IMR-90 (cell line): ENCODE results near the gene TMEM26. TPM values are rescaled to one million over a fixed set of nuclear protein-coding genes. Genes with fewer than 3 reads are reported as not detected.
A peak's percentile ranks its signal among the peaks of the same experiment; 100 is the strongest.

Experiments used
- ATAC-seq: fragments of 200-7000 bp; cut with Tn5 transposase; 2 replicates; pipeline ENCODE4 v1.9.1; 2020; ENCODE audit warnings: low read depth, mild to moderate bottlenecking, moderate library complexity
- BruUV-seq: library from RNA; stranded (reverse); fragments of 400-500 nt; replicated peaks from 2 replicates; lab custom pipeline; 2021; lab: Mats Ljungman, UMichigan
- CTCF ChIA-PET: fragments of 300-600 bp; formaldehyde crosslinking; extraction: SDS; loops from one replicate; lab custom pipeline; 2021; ENCODE audit warnings: antibody characterized with exemption; lab: Yijun Ruan, JAX
- POLR2A ChIA-PET: fragments of 300-600 bp; sonication (Branson Sonifier 250); formaldehyde crosslinking; loops from one replicate; lab custom pipeline; 2022; ENCODE audit warnings: antibody characterized with exemption; ENCODE audit not compliant: unreplicated experiment; lab: Charles Lee
- DNase-seq: peaks from one replicate; pipeline ENCODE4 v3.0.0; 2013
- H2AFZ ChIP-seq: replicated peaks from 2 replicates; pipeline ENCODE3; 2013; ENCODE audit warnings: low read length, mild to moderate bottlenecking; ENCODE audit not compliant: poor library complexity
- H2AK5ac ChIP-seq: 2 replicates; pipeline ENCODE4 v1.6.1; 2013; ENCODE audit warnings: low read depth, low read length, inconsistent platforms
- H2AK9ac ChIP-seq: replicated peaks from 2 replicates; pipeline ENCODE3; 2013; ENCODE audit warnings: mild to moderate bottlenecking, low read depth, low read length, moderate library complexity; ENCODE audit not compliant: poor library complexity
- H2BK120ac ChIP-seq: 2 replicates; pipeline ENCODE4 v1.6.1; 2013; ENCODE audit warnings: low read depth, low read length, inconsistent platforms
- H2BK15ac ChIP-seq: 3 replicates; pipeline ENCODE4 v1.6.1; 2013; ENCODE audit warnings: low read depth, low read length, inconsistent platforms
- H2BK20ac ChIP-seq: 2 replicates; pipeline ENCODE4 v1.6.1; 2013; ENCODE audit warnings: low read depth, mild to moderate bottlenecking, inconsistent platforms, low read length, moderate library complexity
- H2BK5ac ChIP-seq: 2 replicates; pipeline ENCODE4 v1.6.1; 2013; ENCODE audit warnings: mild to moderate bottlenecking, low read depth, low read length, inconsistent platforms; ENCODE audit not compliant: poor library complexity, severe bottlenecking
- H3K14ac ChIP-seq: replicated peaks from 2 replicates; pipeline ENCODE4 v1.6.1; 2013; ENCODE audit warnings: low read depth, low read length, inconsistent platforms
- H3K18ac ChIP-seq: 2 replicates; pipeline ENCODE4 v1.6.1; 2013; ENCODE audit warnings: low read depth, low read length, control low read depth
- H3K23ac ChIP-seq: 2 replicates; pipeline ENCODE4 v1.6.1; 2013; ENCODE audit warnings: low read depth, low read length, inconsistent platforms
- H3K27ac ChIP-seq: 2 replicates; pipeline ENCODE4 v1.5.1; 2013; ENCODE audit warnings: mild to moderate bottlenecking, control low read depth, low read length; ENCODE audit not compliant: insufficient read depth
- H3K27me3 ChIP-seq: 2 replicates; pipeline ENCODE4 v1.6.1; 2013; ENCODE audit warnings: low read length; ENCODE audit not compliant: control insufficient read depth, insufficient read depth
- H3K36me3 ChIP-seq: 2 replicates; pipeline ENCODE4 v1.6.1; 2013; ENCODE audit warnings: low read length, mixed read lengths; ENCODE audit not compliant: control insufficient read depth, insufficient read depth
- H3K4ac ChIP-seq: 2 replicates; pipeline ENCODE4 v1.6.1; 2013; ENCODE audit warnings: low read depth, low read length, inconsistent platforms
- H3K4me1 ChIP-seq: 2 replicates; pipeline ENCODE4 v1.6.1; 2013; ENCODE audit warnings: low read length, mixed read lengths; ENCODE audit not compliant: control insufficient read depth, insufficient read depth
- H3K4me2 ChIP-seq: 2 replicates; pipeline ENCODE4 v1.6.1; 2013; ENCODE audit warnings: low read depth, mild to moderate bottlenecking, control low read depth, low read length, moderate library complexity
- H3K4me3 ChIP-seq: 2 replicates; pipeline ENCODE4 v1.5.1; 2013; ENCODE audit warnings: low read depth, mild to moderate bottlenecking, control low read depth, low read length, moderate library complexity; ENCODE audit not compliant: insufficient read depth
- H3K56ac ChIP-seq: 2 replicates; pipeline ENCODE4 v1.6.1; 2013; ENCODE audit warnings: low read length, inconsistent platforms; ENCODE audit not compliant: insufficient read depth; ENCODE audit errors: extremely low read depth
- H3K79me1 ChIP-seq, 2 experiments: 2 replicates each; pipeline ENCODE4 v1.6.1; 2013; ENCODE audit warnings: low read length in 2 of 2, inconsistent platforms in 1 of 2, low read depth in 1 of 2
- H3K9ac ChIP-seq: 2 replicates; pipeline ENCODE4 v1.6.1; 2013; ENCODE audit warnings: low read depth, low read length, control low read depth
- H3K9me1 ChIP-seq: 2 replicates; pipeline ENCODE4 v1.6.1; 2013; ENCODE audit warnings: low read length, inconsistent platforms; ENCODE audit not compliant: insufficient read depth
- H3K9me3 ChIP-seq: 2 replicates; pipeline ENCODE4 v1.6.1; 2013; ENCODE audit warnings: low read length; ENCODE audit not compliant: control insufficient read depth, insufficient read depth
- H4K20me1 ChIP-seq: 2 replicates; pipeline ENCODE4 v1.6.1; 2013; ENCODE audit warnings: low read length, inconsistent platforms; ENCODE audit not compliant: insufficient read depth
- H4K5ac ChIP-seq: 2 replicates; pipeline ENCODE4 v1.6.1; 2013; ENCODE audit warnings: mild to moderate bottlenecking, low read depth, low read length, control low read depth
- H4K8ac ChIP-seq, 2 experiments: 2 replicates each; pipeline ENCODE4 v1.6.1; 2013; ENCODE audit warnings: low read depth in 2 of 2, low read length in 2 of 2, control low read depth in 1 of 2, inconsistent platforms in 1 of 2
- H4K91ac ChIP-seq: 2 replicates; pipeline ENCODE4 v1.6.1; 2013; ENCODE audit warnings: low read depth, low read length, inconsistent platforms; ENCODE audit not compliant: insufficient read depth
- BHLHE40 ChIP-seq: fragments of 150-350 bp; IDR thresholded peaks from 2 replicates; pipeline ENCODE4 v1.6.1; 2016; ENCODE audit warnings: mild to moderate bottlenecking, low read depth, low read length
- CEBPB ChIP-seq: IDR thresholded peaks from 2 replicates; pipeline ENCODE4 v1.6.1; 2012; ENCODE audit warnings: low read depth, low read length, improper control_type of control experiment
- CHD1 ChIP-seq: IDR thresholded peaks from 2 replicates; pipeline ENCODE4 v1.6.1; 2012; ENCODE audit warnings: low read depth, low read length, improper control_type of control experiment
- CTCF ChIP-seq: conservative IDR thresholded peaks from 2 replicates; pipeline ENCODE4 v1.5.1; 2012; ENCODE audit warnings: mild to moderate bottlenecking, low read depth, low read length, improper control_type of control experiment
- FOS ChIP-seq: fragments of 150-350 bp; IDR thresholded peaks from 2 replicates; pipeline ENCODE4 v1.6.1; 2016; ENCODE audit warnings: low read depth, low read length
- MAFK ChIP-seq: IDR thresholded peaks from 2 replicates; pipeline ENCODE4 v1.6.1; 2012; ENCODE audit warnings: low read depth, low read length, improper control_type of control experiment
- MAZ ChIP-seq: IDR thresholded peaks from 2 replicates; pipeline ENCODE4 v1.6.1; 2012; ENCODE audit warnings: low read depth, mild to moderate bottlenecking, low read length, improper control_type of control experiment, moderate library complexity, borderline replicate concordance
- MXI1 ChIP-seq: IDR thresholded peaks from 2 replicates; pipeline ENCODE4 v1.6.1; 2012; ENCODE audit warnings: low read depth, mild to moderate bottlenecking, low read length, moderate library complexity, borderline replicate concordance
- NFE2L2 ChIP-seq: fragments of 150-350 bp; IDR thresholded peaks from 2 replicates; pipeline ENCODE4 v1.6.1; 2016; ENCODE audit warnings: low read depth, mild to moderate bottlenecking, low read length
- POLR2A ChIP-seq: IDR thresholded peaks from 2 replicates; pipeline ENCODE4 v1.6.1; 2012; ENCODE audit warnings: mild to moderate bottlenecking, low read depth, low read length
- RAD21 ChIP-seq: IDR thresholded peaks from 2 replicates; pipeline ENCODE4 v1.6.1; 2012; ENCODE audit warnings: low read length, improper control_type of control experiment
- RCOR1 ChIP-seq: IDR thresholded peaks from 2 replicates; pipeline ENCODE4 v1.6.1; 2012; ENCODE audit warnings: mild to moderate bottlenecking, low read length, improper control_type of control experiment; ENCODE audit not compliant: insufficient replicate concordance
- RFX5 ChIP-seq: IDR thresholded peaks from 2 replicates; pipeline ENCODE4 v1.8.0; 2012; ENCODE audit warnings: low read depth, mild to moderate bottlenecking, low read length, moderate library complexity
- SMC3 ChIP-seq: fragments of 150-350 bp; IDR thresholded peaks from 2 replicates; pipeline ENCODE4 v1.6.1; 2016; ENCODE audit warnings: low read depth, mild to moderate bottlenecking, antibody characterized with exemption, low read length, moderate library complexity
- WGBS, 2 experiments: methylation state at CpG; one replicate each; pipeline versions ENCODE4 v1.1.5 to v1.1.7; 2013; ENCODE audit warnings: missing lambda C conversion rate in 2 of 2; ENCODE audit not compliant: insufficient read length in 1 of 2; ENCODE audit errors: extremely low coverage in 2 of 2; 5-methylcytosine and 5-hydroxymethylcytosine counted together
- dilution Hi-C: fragments of 300-500 bp; cut with HindIII; formaldehyde crosslinking; loops from one replicate; pipeline ENCODE4 v1.14.3; 2018; ENCODE audit warnings: low sequenced_read_pairs; ENCODE audit not compliant: unreplicated experiment
- in situ Hi-C: fragments of 300-500 bp; cut with MboI; formaldehyde crosslinking; loops from 3 replicates; pipeline ENCODE4 v1.14.3; 2019; ENCODE audit warnings: low sequenced_read_pairs, inconsistent platforms, mixed read lengths
- intact Hi-C: fragments of 100-400 bp; cut with micrococcal nuclease; formaldehyde crosslinking; loops from 2 replicates; pipeline ENCODE4 v1.10.0; 2022
- polyA plus RNA-seq, 3 experiments: library from polyadenylated mRNA; depleted of rRNA; stranded (reverse); fragments of >200 nt; gene quantifications; 2 replicates each; pipeline ENCODE4 v1.2.3, GENCODE V29; 2012; ENCODE audit warnings: low replicate concordance in 1 of 3
- total RNA-seq: library from RNA; depleted of rRNA; stranded (reverse); fragments of >200 nt; gene quantifications from 2 replicates; pipeline ENCODE4 v1.2.3, GENCODE V29; 2012
- TF ChIP-seq, protein P1 (sequence below): fragments of 150-350 bp; IDR thresholded peaks from 2 replicates; pipeline ENCODE4 v1.6.1; 2016; ENCODE audit warnings: low read depth, mild to moderate bottlenecking, low read length, moderate library complexity, borderline replicate concordance

The TMEM26 gene
- total and polyA plus RNA-seq, 2 of the 4 experiments (the other 2 are of a cell fraction), result 0.22 to 0.36 TPM

GRCh38 chr10:61486251-61486650 lies 33.1 kb upstream of the TMEM26 start:
- H3K23ac ChIP-seq, result no peak overlapping the region
- H3K4me1 ChIP-seq, result no peaks in the 10 kb centered on the region; the same call in 1 of the 2 replicates
- no peaks in the 10 kb centered on the region for H3K9me3 ChIP-seq
- no peak overlapping the region for H3K4me3 ChIP-seq
- no peak overlapping the region for H3K9ac ChIP-seq
- H2AK9ac ChIP-seq, result no peak overlapping the region
- no peaks in the 10 kb centered on the region for H3K27me3 ChIP-seq
- H2BK5ac ChIP-seq, result no peak overlapping the region
- ChIA-PET CTCF (no interaction called here), POLR2A (no interaction called here)
- DNase-seq, result peak; percentile 45
- no peak overlapping the region for H3K18ac ChIP-seq
- no peak overlapping the region for H3K27ac ChIP-seq
- no peak for TF ChIP-seq CTCF
- TF ChIP-seq RAD21, result no peak
- TF ChIP-seq MAZ, result no peak
- TF ChIP-seq, protein P1, sequence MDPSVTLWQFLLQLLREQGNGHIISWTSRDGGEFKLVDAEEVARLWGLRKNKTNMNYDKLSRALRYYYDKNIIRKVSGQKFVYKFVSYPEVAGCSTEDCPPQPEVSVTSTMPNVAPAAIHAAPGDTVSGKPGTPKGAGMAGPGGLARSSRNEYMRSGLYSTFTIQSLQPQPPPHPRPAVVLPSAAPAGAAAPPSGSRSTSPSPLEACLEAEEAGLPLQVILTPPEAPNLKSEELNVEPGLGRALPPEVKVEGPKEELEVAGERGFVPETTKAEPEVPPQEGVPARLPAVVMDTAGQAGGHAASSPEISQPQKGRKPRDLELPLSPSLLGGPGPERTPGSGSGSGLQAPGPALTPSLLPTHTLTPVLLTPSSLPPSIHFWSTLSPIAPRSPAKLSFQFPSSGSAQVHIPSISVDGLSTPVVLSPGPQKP, result no peak
- no peak for TF ChIP-seq RFX5
- TF ChIP-seq MAFK, result no peak
- TF ChIP-seq SMC3, result no peak
- no peak for TF ChIP-seq CEBPB
- no peak for TF ChIP-seq NFE2L2
- TF ChIP-seq RCOR1, result no peak
- TF ChIP-seq FOS, result no peak
- no peak for TF ChIP-seq MXI1
- TF ChIP-seq CHD1, result no peak
- no peak for TF ChIP-seq BHLHE40
- TF ChIP-seq POLR2A, result no peak
- H4K8ac ChIP-seq, result no peak overlapping the region
- intact Hi-C loops (loop anchor here (10.0 kb wide), 1 partner anchor 671 kb away; no protein-coding TSS in a partner anchor), dilution Hi-C loops (no loop called here), in situ Hi-C loops (no loop called here)
- no CpG with 5 or more reads among the region's 1 CpG for WGBS, 2 experiments
- H3K4ac ChIP-seq, result no peak overlapping the region
- H4K5ac ChIP-seq, result no peak overlapping the region
- no peak overlapping the region; the same call in 2 of the 3 replicates for H2BK15ac ChIP-seq
- no peaks in the 10 kb centered on the region for H3K9me1 ChIP-seq
- no peak overlapping the region for H3K56ac ChIP-seq
- H2BK20ac ChIP-seq, result no peak overlapping the region
- ATAC-seq, result peak; percentile 82
- no peaks in the 10 kb centered on the region for H3K36me3 ChIP-seq
- BruUV-seq, result no TSS peak
- H3K4me2 ChIP-seq, result no peak overlapping the region
- H2BK120ac ChIP-seq, result no peak overlapping the region
- H4K20me1 ChIP-seq, result no peaks in the 10 kb centered on the region
- H4K91ac ChIP-seq, result no peak overlapping the region
- H2AK5ac ChIP-seq, result no peak overlapping the region
- H3K79me1 ChIP-seq, result no peaks in the 10 kb centered on the region
- no peak overlapping the region for H3K14ac ChIP-seq
- no peak overlapping the region for H2AFZ ChIP-seq
